Heart left ventricle (tissue), 13 donors: ENCODE data around the gene FBXL17.

Experiments
- POLR2A ChIP-seq, 2 donors: fragments of 450-650 bp; IDR thresholded peaks; one replicate each; pipeline ENCODE4 v1.6.1; 2017; ENCODE audit warnings: antibody characterized with exemption in 2 of 2, mild to moderate bottlenecking in 2 of 2, moderate library complexity in 2 of 2
- TF ChIP-seq, protein P1 (sequence below), 12 donors: fragments of 200-600 bp; sonication (generic) in 4 of 12; IDR thresholded peaks; one replicate each; pipeline versions ENCODE4 v1.5.0 to v1.8.0; 2018 to 2022; ENCODE audit warnings: antibody characterized with exemption in 12 of 12, mild to moderate bottlenecking in 5 of 12
- donor health status: ischemic (EF 13 %, LVEDD 7.1; RV severe dilation, severe dysfunction).
- donor health status: DM: no; HTN: yes; CAD: no.
- donor health status: DM: no; HTN: no; CAD: no.
- donor health status: ischemic (EF 25% LVEDD 6.9; RV normal size, moderate dysfunction).
- donor health status: ischemic (EF 25% LVEDD 5.7; RV mildly dilated, moderate dysfunction).
- donor health status: ischemic (EF 35%, LVEDD 5.7; RV mildly dilated, moderate dysfunction).
- donor health status: nonischemic (EF 11% LVEDD 7.7; RV severe dilation, severe dysfunction).
- donor health status: DM: yes; HTN: yes; CAD: no.
- donor health status: PGD.
- donor health status: ischemic (EF 29% LVEDD 5.4; RV normal size, mild dysfunction).
- donor health status: nonischemic (EF 23%, LVEDD 6.1; RV moderate dilation, normal function).

DNA sequence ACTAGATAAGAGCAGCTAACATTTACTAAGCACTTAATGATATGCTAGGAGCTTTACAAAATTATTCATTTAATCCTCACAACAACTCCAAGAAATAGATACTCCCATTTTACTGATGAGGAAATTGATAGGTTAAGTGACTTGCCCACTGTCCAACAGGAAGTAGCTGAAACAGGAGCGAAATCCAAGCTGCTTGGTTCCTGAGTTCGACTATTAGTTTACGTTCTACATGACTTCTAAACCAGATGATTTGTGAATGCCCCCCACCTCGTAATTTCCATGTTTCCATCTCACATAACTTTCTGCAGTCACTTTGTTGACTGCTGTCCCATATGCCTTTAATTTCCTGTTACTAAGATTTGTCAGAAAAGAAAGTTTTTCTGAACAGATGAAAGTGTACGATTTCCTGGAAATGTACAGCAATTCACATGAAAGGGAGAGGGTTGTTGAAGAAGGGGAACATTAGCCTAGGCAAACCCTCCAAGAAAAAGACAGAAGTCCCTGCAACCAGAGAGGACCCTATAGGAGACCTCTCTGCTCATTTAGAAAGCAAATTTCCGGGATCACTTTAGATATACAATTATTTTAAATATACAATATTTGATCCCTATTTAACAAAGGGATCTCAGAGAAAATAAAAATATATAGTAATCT, 432.1 kb downstream of the FBXL17 start:
- TF ChIP-seq, protein P1, sequence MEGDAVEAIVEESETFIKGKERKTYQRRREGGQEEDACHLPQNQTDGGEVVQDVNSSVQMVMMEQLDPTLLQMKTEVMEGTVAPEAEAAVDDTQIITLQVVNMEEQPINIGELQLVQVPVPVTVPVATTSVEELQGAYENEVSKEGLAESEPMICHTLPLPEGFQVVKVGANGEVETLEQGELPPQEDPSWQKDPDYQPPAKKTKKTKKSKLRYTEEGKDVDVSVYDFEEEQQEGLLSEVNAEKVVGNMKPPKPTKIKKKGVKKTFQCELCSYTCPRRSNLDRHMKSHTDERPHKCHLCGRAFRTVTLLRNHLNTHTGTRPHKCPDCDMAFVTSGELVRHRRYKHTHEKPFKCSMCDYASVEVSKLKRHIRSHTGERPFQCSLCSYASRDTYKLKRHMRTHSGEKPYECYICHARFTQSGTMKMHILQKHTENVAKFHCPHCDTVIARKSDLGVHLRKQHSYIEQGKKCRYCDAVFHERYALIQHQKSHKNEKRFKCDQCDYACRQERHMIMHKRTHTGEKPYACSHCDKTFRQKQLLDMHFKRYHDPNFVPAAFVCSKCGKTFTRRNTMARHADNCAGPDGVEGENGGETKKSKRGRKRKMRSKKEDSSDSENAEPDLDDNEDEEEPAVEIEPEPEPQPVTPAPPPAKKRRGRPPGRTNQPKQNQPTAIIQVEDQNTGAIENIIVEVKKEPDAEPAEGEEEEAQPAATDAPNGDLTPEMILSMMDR (IDR thresholded peaks at IDR 0.05), result no peak
- TF ChIP-seq POLR2A (IDR thresholded peaks at IDR 0.05), result no peak
